MM.1S (cell line): ENCODE data around the gene SHQ1.

Experiments
- DNase-seq: peaks from one replicate; pipeline ENCODE4 v3.0.0-alpha.2; 2015
- H2AFZ ChIP-seq: fragments of 300-600 bp; sonication (generic); 2 replicates; pipeline ENCODE4 v1.6.0; 2016; ENCODE audit warnings: antibody characterized with exemption, low read length
- H3F3A ChIP-seq: fragments of 300-600 bp; sonication (generic); 2 replicates; pipeline ENCODE4 v1.6.1; 2016; ENCODE audit warnings: mild to moderate bottlenecking, antibody characterized with exemption, low read length, moderate library complexity, mixed read lengths; ENCODE audit not compliant: insufficient read depth
- H3K27ac ChIP-seq: fragments of 300-600 bp; sonication (generic); 2 replicates; pipeline ENCODE4 v1.5.1; 2016; ENCODE audit warnings: mild to moderate bottlenecking, low read length
- H3K27me3 ChIP-seq: fragments of 300-600 bp; sonication (generic); replicated peaks from 2 replicates; pipeline ENCODE4 v1.6.0; 2016; ENCODE audit warnings: low read length; ENCODE audit not compliant: insufficient read depth
- H3K36me3 ChIP-seq: fragments of 300-600 bp; sonication (generic); replicated peaks from 2 replicates; pipeline ENCODE4 v1.6.1; 2016; ENCODE audit warnings: mild to moderate bottlenecking, low read length, mixed read lengths; ENCODE audit not compliant: insufficient read depth
- H3K4me1 ChIP-seq: fragments of 300-600 bp; sonication (generic); 2 replicates; pipeline ENCODE4 v1.6.1; 2016; ENCODE audit warnings: low read length, mixed read lengths
- H3K4me2 ChIP-seq: fragments of 300-600 bp; sonication (generic); 2 replicates; pipeline ENCODE4 v1.6.0; 2016; ENCODE audit warnings: low read depth, low read length
- H3K4me3 ChIP-seq: fragments of 300-600 bp; sonication (generic); 2 replicates; pipeline ENCODE4 v1.5.1; 2016; ENCODE audit warnings: low read length, mixed read lengths
- H3K79me2 ChIP-seq: fragments of 300-600 bp; sonication (generic); 2 replicates; pipeline ENCODE4 v1.6.1; 2016; ENCODE audit warnings: mixed run types, low read length, mixed read lengths
- H3K9ac ChIP-seq: fragments of 300-600 bp; sonication (generic); 2 replicates; pipeline ENCODE4 v1.6.1; 2016; ENCODE audit warnings: low read length, mixed read lengths
- H3K9me2 ChIP-seq: fragments of 300-600 bp; sonication (generic); replicated peaks from 2 replicates; pipeline ENCODE4 v1.6.1; 2016; ENCODE audit warnings: mild to moderate bottlenecking, low read length, mixed read lengths; ENCODE audit not compliant: insufficient read depth
- H3K9me3 ChIP-seq: fragments of 300-600 bp; sonication (generic); replicated peaks from 2 replicates; pipeline ENCODE4 v1.6.1; 2016; ENCODE audit warnings: mild to moderate bottlenecking, low read length, mixed read lengths; ENCODE audit not compliant: insufficient read depth
- H4K20me1 ChIP-seq: fragments of 300-600 bp; sonication (generic); 2 replicates; pipeline ENCODE4 v1.6.1; 2016; ENCODE audit warnings: mild to moderate bottlenecking, low read length, moderate library complexity, mixed read lengths; ENCODE audit not compliant: insufficient read depth
- EZH2 ChIP-seq: fragments of 300-600 bp; sonication (generic); optimal IDR thresholded peaks from 2 replicates; pipeline ENCODE3; 2017; ENCODE audit warnings: low read depth, mild to moderate bottlenecking, antibody characterized with exemption, low read length, mixed read lengths
- EZH2phosphoT487 ChIP-seq: fragments of 300-600 bp; sonication (generic); IDR thresholded peaks from 2 replicates; pipeline ENCODE4 v1.6.1; 2018; ENCODE audit warnings: antibody characterized with exemption, low read length
- TF ChIP-seq, protein P1 (sequence below): fragments of 300-600 bp; sonication (generic); IDR thresholded peaks from 2 replicates; pipeline ENCODE4 v1.5.1; 2016; ENCODE audit warnings: antibody characterized with exemption, low read length, mixed read lengths

SHQ1 gene

DNA sequence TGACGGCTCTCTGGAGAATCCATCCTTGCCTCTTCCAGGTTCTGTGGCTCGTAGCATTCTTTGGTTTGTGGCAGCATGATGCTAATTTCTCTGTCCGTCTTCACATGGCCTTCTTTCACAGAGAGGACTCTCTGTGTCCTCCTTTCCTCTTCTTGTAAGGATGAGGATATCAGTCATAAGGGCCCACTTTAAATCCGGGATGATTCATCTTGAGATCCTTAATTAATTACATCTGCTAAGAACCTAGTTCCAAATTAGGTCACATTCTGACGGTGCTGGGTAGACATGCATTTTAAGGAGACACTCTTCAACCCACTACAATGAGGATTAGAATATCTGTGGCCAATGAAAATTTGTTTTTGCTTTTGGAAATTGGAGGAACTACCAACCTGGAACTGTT, 23.9 kb upstream of the SHQ1 start:
- H2AFZ ChIP-seq, result no peak overlapping the region
- no peak overlapping the region for H3K4me2 ChIP-seq

DNA sequence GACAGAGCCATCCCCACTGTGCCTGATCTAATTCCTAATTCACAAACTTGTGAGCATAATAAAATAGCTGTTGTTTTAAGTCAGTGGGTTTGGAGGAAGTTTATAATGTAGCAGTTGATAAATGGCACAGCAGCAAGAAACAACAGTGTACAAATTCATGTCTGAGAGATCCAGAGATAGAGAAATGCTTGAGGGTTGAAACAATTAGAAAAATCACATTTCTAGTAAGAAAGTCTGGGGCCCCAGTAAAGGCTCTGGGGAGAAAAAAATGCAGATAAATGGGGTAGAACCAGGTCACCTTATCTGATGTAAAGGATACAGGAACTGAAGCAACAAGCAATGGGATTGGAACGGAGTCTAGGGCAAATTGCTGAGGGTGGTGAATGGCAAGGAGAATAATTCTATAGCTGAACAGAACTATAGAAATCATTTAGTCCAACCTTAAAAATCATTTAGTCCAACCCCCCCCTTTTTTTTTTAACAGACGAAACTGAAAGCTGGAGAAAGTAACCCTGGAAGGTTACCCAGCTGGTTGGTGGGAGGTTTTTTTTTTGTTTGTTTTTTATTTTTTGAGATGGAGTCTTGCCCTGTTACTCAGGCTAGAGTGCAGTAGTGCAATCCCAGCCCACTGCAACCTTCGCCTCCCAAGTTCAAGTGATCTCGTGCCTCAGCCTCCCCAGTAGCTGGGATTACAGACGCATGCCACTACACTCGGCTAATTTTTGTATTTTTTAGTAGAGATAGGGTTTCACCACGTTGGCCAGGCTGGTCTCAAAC, 14.3 kb upstream of the SHQ1 start:
- H3K4me2 ChIP-seq, result no peak overlapping the region
- H4K20me1 ChIP-seq, result no peaks in the 10 kb centered on the region
- H3K9me2 ChIP-seq, result no peaks in the 10 kb centered on the region
- H3K27ac ChIP-seq, result no peak overlapping the region
- peak; percentile 46 for DNase-seq
- H3K36me3 ChIP-seq, result no peaks in the 10 kb centered on the region
- H3K27me3 ChIP-seq, result no peaks in the 10 kb centered on the region; the same call in 1 of the 2 replicates
- H3K9me3 ChIP-seq, result no peaks in the 10 kb centered on the region
- no peak overlapping the region for H3K4me3 ChIP-seq
- H3K4me1 ChIP-seq, result no peaks in the 10 kb centered on the region
- H3K9ac ChIP-seq, result no peak overlapping the region
- H3F3A ChIP-seq, result no peaks in the 10 kb centered on the region
- TF ChIP-seq EZH2 (no peak), EZH2phosphoT487 (no peak)
- TF ChIP-seq, protein P1, sequence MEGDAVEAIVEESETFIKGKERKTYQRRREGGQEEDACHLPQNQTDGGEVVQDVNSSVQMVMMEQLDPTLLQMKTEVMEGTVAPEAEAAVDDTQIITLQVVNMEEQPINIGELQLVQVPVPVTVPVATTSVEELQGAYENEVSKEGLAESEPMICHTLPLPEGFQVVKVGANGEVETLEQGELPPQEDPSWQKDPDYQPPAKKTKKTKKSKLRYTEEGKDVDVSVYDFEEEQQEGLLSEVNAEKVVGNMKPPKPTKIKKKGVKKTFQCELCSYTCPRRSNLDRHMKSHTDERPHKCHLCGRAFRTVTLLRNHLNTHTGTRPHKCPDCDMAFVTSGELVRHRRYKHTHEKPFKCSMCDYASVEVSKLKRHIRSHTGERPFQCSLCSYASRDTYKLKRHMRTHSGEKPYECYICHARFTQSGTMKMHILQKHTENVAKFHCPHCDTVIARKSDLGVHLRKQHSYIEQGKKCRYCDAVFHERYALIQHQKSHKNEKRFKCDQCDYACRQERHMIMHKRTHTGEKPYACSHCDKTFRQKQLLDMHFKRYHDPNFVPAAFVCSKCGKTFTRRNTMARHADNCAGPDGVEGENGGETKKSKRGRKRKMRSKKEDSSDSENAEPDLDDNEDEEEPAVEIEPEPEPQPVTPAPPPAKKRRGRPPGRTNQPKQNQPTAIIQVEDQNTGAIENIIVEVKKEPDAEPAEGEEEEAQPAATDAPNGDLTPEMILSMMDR, result no peak
- H3K79me2 ChIP-seq, result no peaks in the 10 kb centered on the region
- no peak overlapping the region for H2AFZ ChIP-seq

More for the DNA sequence above, 23.9 kb upstream of the SHQ1 start:
- no peaks in the 10 kb centered on the region for H3K36me3 ChIP-seq
- no peaks in the 10 kb centered on the region for H4K20me1 ChIP-seq
- no peaks in the 10 kb centered on the region for H3K79me2 ChIP-seq
- H3K4me1 ChIP-seq, result no peaks in the 10 kb centered on the region
- TF ChIP-seq, protein P1, result no peak
- no peak for TF ChIP-seq EZH2phosphoT487
- no peak for TF ChIP-seq EZH2
- H3F3A ChIP-seq, result no peaks in the 10 kb centered on the region
- no peaks in the 10 kb centered on the region for H3K9me3 ChIP-seq
- no peak overlapping the region for H3K27ac ChIP-seq
- H3K9me2 ChIP-seq, result no peaks in the 10 kb centered on the region
- no peaks in the 10 kb centered on the region for H3K27me3 ChIP-seq
- H3K9ac ChIP-seq, result no peak overlapping the region
- DNase-seq, result no peak
- H3K4me3 ChIP-seq, result no peak overlapping the region

DNA sequence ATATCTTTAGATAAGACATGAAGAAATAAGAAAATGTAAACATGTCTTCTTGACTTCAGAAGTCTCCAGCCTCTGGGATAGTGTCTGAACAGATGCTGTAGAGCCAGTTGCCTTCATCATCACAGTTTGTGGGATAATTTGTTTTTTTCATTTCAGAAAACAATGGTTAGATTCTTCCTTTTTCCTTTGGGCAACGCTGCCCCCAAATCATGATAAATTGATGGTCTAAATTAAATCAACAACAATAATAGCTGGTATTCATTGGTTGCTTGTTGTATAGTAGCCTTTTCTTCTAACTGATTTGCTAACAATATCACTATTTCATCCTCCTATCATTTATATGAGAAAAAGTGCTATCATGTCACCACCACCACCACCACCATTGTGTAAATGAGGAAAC, 12.6 kb upstream of the SHQ1 start:
- Histone ChIP-seq H2AFZ (no peak overlapping the region), H3K36me3 (no peaks in the 10 kb centered on the region)

More for the DNA sequence above, 12.6 kb upstream of the SHQ1 start:
- Histone ChIP-seq H3K9me3 (no peaks in the 10 kb centered on the region), H3K4me2 (no peak overlapping the region), H3K27ac (no peak overlapping the region), H3K79me2 (no peaks in the 10 kb centered on the region), H3K9ac (no peak overlapping the region), H3K4me1 (no peaks in the 10 kb centered on the region), H3F3A (no peaks in the 10 kb centered on the region), H3K27me3 (no peaks in the 10 kb centered on the region; the same call in 1 of the 2 replicates), H3K4me3 (no peak overlapping the region), H3K9me2 (no peaks in the 10 kb centered on the region), H4K20me1 (no peaks in the 10 kb centered on the region)
- TF ChIP-seq, protein P1, result no peak
- TF ChIP-seq EZH2, result no peak
- no peak for TF ChIP-seq EZH2phosphoT487
- no peak for DNase-seq
